ENCODE results near the gene PHIP.

DNA sequence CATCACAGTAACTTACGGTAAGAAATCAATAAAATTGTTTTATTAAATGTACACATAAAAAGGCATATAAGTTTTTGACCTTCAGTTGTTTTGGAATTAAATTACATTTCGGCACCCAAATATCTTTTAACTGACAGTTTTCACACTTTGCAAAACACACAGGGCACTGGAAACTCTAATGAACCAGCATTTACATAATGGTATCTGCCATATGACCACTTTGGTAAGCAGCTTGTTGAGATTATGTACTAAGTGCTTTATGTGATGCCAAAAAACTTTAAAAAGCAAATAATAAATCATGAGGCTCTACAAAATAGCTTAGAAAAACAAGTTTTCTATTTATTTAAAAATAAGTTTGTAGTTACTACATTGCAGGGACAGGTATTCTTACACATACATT, 142.5 kb downstream of the PHIP start:
- TF ChIP-seq TAF1 (IDR thresholded peaks at IDR 0.05; ENCODE audit: borderline replicate concordance, insufficient read depth, low read length) (no peak), POLR2AphosphoS5 (IDR thresholded peaks at IDR 0.05; ENCODE audit: low read depth, low read length) (no peak)
- TF ChIP-seq, protein P1, sequence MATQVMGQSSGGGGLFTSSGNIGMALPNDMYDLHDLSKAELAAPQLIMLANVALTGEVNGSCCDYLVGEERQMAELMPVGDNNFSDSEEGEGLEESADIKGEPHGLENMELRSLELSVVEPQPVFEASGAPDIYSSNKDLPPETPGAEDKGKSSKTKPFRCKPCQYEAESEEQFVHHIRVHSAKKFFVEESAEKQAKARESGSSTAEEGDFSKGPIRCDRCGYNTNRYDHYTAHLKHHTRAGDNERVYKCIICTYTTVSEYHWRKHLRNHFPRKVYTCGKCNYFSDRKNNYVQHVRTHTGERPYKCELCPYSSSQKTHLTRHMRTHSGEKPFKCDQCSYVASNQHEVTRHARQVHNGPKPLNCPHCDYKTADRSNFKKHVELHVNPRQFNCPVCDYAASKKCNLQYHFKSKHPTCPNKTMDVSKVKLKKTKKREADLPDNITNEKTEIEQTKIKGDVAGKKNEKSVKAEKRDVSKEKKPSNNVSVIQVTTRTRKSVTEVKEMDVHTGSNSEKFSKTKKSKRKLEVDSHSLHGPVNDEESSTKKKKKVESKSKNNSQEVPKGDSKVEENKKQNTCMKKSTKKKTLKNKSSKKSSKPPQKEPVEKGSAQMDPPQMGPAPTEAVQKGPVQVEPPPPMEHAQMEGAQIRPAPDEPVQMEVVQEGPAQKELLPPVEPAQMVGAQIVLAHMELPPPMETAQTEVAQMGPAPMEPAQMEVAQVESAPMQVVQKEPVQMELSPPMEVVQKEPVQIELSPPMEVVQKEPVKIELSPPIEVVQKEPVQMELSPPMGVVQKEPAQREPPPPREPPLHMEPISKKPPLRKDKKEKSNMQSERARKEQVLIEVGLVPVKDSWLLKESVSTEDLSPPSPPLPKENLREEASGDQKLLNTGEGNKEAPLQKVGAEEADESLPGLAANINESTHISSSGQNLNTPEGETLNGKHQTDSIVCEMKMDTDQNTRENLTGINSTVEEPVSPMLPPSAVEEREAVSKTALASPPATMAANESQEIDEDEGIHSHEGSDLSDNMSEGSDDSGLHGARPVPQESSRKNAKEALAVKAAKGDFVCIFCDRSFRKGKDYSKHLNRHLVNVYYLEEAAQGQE (IDR thresholded peaks at IDR 0.05; ENCODE audit: insufficient read depth in 1 of 2, low read depth in 2 of 2, low read length in 2 of 2), result no peak

Measured in PFSK-1 (cell line).